GM19035 (cell line): ENCODE data around the gene CYGB.

Experiments
- ATAC-seq: cut with Tn5 transposase; IDR thresholded peaks from one replicate; pipeline ENCODE4 v1.9.1; 2021; ENCODE audit not compliant: unreplicated experiment

CYGB gene

DNA sequence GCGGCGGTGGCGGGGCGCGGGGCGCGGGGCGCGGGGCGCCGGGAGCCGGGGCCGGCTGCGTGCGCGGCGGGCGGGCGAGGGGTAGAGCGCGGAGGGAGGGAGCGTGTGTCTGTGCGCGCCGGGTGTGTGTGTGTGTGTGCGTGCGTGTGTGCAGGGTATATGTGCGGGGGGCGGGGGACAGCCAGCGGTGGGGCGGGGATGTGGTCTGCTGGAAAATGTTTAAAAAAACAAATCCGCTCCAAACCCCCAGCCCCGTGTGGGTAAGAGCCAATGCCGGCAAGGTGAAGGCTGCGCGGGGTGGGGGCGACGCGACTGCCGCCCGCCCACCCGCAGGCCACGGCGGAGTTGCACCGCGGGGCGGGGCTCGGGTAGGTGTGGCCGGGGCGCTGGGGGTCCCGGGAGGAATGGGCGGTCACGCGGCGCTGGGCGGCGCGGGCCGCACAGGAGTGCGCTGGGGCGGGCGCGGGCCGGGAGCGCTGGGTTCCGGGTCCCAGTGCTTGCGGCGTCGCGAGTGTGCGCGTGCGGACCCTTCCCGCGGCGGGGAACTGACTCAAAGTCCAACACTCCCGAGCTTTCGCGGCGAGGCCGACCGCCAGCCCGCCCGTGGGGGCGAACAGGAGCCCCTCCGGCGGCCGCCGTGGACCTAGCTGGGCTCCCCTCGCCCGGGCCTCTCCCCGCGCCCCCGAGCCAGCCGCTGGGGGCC lies at the start of gene CYGB:
CYGB (minus strand) TSS at position 132 of the 703 bp plus-strand sequence. CDS start 167 bp downstream, outside the sequence.
- no peak for ATAC-seq

GRCh38 chr17:76586741-76587487 lies 49.4 kb upstream of the CYGB start:
- ATAC-seq = no peak

GRCh38 chr17:76585649-76586593 lies 48.4 kb upstream of the CYGB start, which contains the start of gene ST6GALNAC2:
ST6GALNAC2 (minus strand) TSS chr17:76585860; CDS start chr17:76585808, 52 bp downstream.
- no peak for ATAC-seq

DNA sequence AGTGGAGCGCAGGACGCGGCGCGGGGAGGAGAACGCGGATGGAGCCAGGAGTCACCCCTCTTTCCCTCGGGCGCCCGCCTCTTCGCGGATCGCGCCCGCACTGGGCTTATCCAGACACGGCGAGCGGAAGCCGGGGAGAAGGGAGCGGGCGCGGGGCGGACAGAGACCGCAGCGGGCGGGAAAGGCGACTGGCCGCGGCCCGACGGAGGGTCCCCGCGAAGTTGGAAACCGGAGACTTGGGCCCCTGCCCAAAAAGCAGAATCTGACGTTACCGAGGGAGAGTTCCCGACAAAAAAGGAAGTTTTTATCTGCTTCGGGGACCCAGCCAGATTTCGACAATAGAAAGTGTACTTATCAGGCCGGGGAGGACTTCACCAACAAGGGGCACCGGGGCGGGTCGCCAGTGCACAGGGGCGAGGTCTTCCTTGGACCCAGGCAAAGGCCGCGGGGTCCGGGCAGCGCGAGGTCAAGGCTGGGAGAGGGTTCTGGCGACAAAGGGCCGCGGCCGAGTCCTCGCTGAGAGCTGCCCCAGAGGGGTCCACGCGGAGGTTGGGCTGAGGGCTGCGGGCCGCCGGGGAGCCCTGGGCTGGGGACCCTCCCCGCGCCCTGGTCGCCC lies 47.6 kb upstream of the CYGB start:
- ATAC-seq = no peak

DNA sequence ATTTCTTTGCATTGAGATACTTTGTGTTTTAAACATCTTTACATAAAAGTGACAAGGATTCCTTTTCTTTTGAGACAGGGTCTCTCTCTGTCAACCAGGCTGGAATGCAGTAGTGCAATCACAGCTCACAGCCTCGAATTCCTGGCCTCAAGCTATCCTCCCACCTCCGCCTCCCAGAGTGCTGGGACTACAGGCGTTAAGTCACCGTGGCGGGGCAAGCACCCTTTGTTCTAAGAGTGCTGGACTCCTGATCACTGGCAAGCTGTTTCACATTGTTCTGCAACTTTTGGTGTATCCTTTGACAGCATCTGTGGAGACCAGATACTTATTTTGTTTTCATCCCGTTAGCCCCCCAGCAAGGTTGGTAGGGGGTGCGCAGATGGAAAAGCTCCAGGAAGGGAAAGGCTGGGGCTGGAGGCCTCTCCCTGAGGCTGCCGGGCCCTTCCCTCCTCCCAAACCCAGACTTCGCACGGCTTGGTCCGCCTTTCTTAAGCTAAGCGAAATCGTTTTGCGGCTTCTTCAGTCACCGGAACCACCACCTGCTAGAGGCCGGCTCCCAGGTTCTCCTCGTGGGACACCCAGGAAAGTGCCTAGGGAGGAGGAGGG lies 47.0 kb upstream of the CYGB start:
- ATAC-seq = no peak

DNA sequence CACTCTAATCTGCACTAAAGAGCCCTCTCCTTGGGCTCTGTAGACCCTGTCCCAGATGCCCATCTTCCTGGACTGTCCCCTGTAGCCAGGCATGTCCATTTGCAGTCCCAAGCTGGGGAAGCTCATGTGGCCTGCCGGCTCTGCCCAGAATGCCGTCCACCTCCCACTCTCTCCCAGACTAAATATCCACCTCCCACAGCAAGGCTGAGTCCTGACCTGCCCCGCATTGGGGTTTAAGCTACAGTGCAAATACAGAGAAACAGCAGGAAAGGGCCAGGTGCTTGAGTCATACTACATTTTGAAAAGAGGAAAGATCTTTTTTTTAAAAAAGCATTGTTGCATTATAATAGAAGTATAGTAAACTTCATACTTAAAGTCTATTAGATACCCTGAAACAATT lies 45.2 kb upstream of the CYGB start:
- ATAC-seq = no peak

GRCh38 chr17:76581515-76581914 lies 44.0 kb upstream of the CYGB start:
- ATAC-seq = no peak

- no peak for ATAC-seq
Measured at GRCh38 chr17:76579281-76579680, 41.8 kb upstream of the CYGB start.

DNA sequence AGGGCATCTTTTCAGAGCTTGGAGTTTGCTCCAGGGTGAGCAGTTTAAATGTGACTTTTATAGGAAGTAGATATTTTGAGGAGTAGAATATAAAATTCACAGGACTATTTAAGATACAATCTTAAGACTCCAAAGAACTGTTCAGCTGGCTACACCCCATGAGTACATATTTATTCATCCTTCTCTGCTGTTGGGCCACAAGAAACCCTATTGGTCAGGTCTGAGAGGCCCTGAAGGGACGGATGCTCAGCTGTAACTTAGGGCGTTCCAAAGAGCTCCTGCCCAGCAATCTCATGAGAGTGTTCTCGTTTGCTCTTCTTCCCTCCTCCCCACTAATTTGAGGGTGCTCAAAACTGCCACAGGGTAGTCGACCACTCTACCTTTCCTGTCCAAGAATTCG lies 40.9 kb upstream of the CYGB start:
- no peak for ATAC-seq

DNA sequence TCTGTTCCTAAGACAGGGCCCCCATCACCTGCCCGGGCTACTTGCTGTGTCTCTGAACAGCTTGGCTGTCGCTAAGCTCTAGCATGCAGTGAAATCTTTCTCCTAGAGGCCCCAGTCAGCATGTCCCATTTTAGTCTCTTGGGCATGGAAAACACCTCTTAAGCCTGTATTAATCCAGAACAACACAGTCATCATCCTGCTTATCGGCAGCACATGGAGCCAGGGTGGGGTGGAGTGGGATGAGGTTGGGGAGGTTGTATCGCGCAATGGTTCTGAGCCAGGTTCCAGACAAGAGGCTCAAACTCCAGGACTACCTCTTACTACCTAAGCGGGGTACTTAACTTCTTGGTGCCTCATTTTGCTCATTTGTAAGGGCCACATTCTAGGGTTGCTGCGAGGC lies 40.4 kb upstream of the CYGB start:
- no peak for ATAC-seq

GRCh38 chr17:76576189-76576588 lies 38.7 kb upstream of the CYGB start:
- ATAC-seq = no peak

DNA sequence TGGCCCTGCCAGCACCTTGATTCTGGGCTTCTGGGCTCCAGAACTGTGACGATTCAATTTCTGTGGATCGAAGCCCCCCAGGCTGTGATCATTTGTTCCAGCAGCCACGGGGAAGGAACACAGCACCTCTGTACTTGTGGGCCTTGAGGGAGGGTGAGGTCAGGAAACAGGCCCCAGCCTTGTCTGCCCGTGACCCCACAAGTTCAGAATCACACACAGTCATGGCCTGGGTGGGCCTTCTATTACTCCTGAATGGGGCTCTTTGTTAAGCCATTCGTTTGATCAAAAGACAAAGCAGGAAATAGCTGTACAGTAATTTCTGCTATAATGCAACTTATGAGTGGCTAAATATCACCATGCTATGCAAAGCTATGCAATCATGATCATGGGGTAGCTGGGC lies 38.1 kb upstream of the CYGB start:
- ATAC-seq = no peak

- no peak for ATAC-seq
Measured at GRCh38 chr17:76574166-76574565, 36.7 kb upstream of the CYGB start.

DNA sequence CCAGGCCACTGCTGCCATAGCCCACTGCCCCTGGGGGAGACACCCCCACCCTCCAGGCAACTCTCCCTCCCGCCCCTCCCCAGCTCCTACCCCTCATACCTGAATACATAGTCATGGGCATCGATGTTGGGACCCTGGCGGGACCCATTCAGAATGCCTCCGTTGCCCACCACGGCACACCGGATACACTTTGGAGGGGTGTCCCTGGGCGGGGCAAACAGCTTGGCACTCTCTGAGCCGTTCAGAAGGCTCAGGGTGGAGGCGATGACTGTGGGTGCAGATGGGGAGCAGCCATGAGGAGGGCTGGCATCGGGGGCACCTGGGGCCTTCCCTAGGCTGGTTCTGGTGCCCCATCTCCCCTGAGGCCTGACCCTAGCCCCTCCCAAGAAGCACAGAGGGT lies 35.6 kb upstream of the CYGB start:
- no peak for ATAC-seq

GRCh38 chr17:76572201-76572910 lies 34.8 kb upstream of the CYGB start:
- ATAC-seq = no peak

- ATAC-seq = no peak
Measured at GRCh38 chr17:76570877-76571471, 33.5 kb upstream of the CYGB start.

- no peak for ATAC-seq
Measured at GRCh38 chr17:76570457-76570856, 32.9 kb upstream of the CYGB start.

GRCh38 chr17:76569607-76570279 lies 32.2 kb upstream of the CYGB start:
- no peak for ATAC-seq

- ATAC-seq = no peak
Measured at GRCh38 chr17:76568811-76569221, 31.3 kb upstream of the CYGB start.
